Measurements from ENCODE around the gene PADI3.

The PADI3 gene

GRCh38 chr1:17276568-17276967 lies 27.7 kb downstream of the PADI3 start:
- no peak for DNase-seq

- DNase-seq, result no peak
These were observed 28.7 kb downstream of the PADI3 start for GRCh38 chr1:17277511-17278159.

GRCh38 chr1:17278996-17279830 lies 30.3 kb downstream of the PADI3 start:
- no peak for DNase-seq

- no peak for DNase-seq
These were observed 31.5 kb downstream of the PADI3 start for GRCh38 chr1:17280436-17280835.

- no peak for DNase-seq
These were observed 32.0 kb downstream of the PADI3 start for GRCh38 chr1:17280894-17281293.

- no peak for DNase-seq
These were observed 32.9 kb downstream of the PADI3 start for GRCh38 chr1:17281775-17282181.

- DNase-seq, result no peak
These were observed 33.9 kb downstream of the PADI3 start for GRCh38 chr1:17282836-17283235.

GRCh38 chr1:17286646-17287045 lies 37.7 kb downstream of the PADI3 start:
- DNase-seq, result no peak

GRCh38 chr1:17287130-17287776 lies 38.4 kb downstream of the PADI3 start:
- no peak for DNase-seq

GRCh38 chr1:17289721-17290120 lies 40.8 kb downstream of the PADI3 start:
- DNase-seq, result no peak

- no peak for DNase-seq
These were observed 41.7 kb downstream of the PADI3 start for GRCh38 chr1:17290553-17290952.

- DNase-seq, result no peak
These were observed 43.6 kb downstream of the PADI3 start for GRCh38 chr1:17292299-17293160.

- no peak for DNase-seq
These were observed 45.0 kb downstream of the PADI3 start for GRCh38 chr1:17293681-17294425.

- DNase-seq, result no peak
These were observed 46.4 kb downstream of the PADI3 start for GRCh38 chr1:17295292-17295691.

GRCh38 chr1:17296086-17296485 lies 47.2 kb downstream of the PADI3 start:
- no peak for DNase-seq

- no peak for DNase-seq
These were observed 49.1 kb downstream of the PADI3 start for GRCh38 chr1:17297991-17298390.

- DNase-seq, result no peak
These were observed 52.9 kb downstream of the PADI3 start for GRCh38 chr1:17301767-17302166.

GRCh38 chr1:17304151-17304825 lies 55.4 kb downstream of the PADI3 start:
- no peak for DNase-seq

GRCh38 chr1:17304826-17305175 lies 55.9 kb downstream of the PADI3 start:
- DNase-seq, result no peak

GRCh38 chr1:17305576-17306095 lies 56.7 kb downstream of the PADI3 start:
- DNase-seq, result no peak

- no peak for DNase-seq
These were observed 57.5 kb downstream of the PADI3 start for GRCh38 chr1:17306407-17306806.

Data from activated CD4-positive, alpha-beta T cell treated with anti-CD3 and anti-CD28 coated beads, Interleukin-2, amount 50 U/mL, for 48 hours (primary cell).